Raji (cell line): ENCODE results near the gene TMEM43.

Experiments used
- POLR2A ChIP-seq: IDR thresholded peaks from 2 replicates; pipeline ENCODE4 v1.6.1; 2011; ENCODE audit warnings: low read depth, low read length, control low read depth; ENCODE audit not compliant: insufficient read depth

The TMEM43 gene

DNA sequence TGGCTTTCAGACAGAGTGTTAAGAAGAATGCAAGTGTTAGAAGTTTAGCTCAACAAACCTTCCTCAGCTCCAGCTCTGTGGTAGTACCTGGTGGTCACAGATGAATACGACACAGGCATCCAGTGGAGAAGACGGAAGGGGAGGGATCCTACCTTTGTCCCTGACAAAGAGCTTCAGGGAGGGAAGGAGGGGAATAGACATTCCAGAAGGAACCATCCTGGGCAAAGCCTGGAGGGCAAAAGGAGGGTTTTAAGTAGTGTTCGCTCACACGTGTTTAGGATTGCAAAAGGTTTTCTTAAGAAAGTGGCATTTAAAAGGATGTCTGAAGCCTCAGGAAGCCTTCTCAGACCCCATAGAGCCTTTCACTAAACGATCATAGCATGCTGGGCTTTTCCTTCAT is 3.0 kb upstream of the TMEM43 start:
- no peak for TF ChIP-seq POLR2A

DNA sequence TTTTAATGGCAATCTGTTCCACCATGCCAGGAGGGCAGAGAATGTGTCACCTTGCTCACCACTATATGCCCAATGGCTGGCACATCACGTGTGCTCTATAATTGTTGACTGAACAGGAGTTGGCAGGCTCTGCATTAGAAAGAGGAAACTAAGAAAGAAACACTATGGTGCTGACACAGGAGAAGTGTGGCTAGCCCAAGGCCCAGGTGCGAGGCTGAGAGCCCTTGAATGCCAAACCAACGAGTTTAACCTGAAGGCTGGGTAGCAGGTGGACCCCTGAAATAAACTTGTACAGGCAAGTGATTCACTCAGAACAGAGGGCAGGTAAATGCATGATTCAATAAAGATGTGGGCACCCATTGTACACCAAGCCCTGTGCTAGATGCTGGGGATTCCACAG is 2.6 kb upstream of the TMEM43 start:
- no peak for TF ChIP-seq POLR2A

DNA sequence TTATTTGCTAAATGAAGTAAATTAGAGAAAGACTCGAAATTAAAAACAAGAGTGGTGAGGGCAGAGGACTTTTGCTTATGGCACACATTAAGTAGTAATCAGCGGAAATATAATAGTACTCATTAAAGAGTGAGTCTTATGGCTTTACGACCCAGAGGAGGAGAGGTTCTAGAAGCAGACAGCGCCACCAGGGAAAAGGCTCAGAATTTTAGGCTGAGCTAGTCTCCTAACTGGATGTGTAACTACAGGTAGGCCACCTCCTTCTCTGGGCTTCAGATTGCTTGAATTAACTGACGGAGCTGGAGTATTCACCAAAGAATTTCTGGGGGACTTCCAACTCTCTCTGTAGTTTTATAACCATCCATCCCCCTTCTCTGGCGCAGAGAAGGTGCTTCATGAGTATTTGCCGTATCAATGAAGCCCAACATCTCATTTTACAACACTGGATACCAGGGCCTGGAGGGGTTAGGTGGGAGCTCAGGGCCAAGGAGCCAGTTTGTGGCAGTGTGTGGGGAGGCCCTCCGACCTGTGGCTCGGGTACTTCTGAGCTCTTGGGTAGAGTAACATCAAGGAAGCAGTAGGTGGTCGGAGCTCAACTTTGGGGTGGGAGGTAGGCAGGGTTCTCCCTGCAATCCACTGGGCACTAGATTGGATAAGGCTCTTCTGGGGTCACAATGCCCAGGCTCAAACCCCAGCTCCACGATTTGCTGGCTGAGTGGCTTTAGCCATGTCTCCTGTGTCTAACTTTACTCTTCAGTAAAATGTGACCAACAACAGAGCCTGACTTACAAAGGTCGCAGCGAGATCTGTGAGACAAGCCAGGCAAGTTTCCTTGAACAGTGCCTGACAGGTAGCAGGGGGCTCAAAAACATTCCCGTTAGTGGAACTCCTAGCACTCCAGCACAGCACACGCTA is 1.3 kb upstream of the TMEM43 start:
- no peak for TF ChIP-seq POLR2A

DNA sequence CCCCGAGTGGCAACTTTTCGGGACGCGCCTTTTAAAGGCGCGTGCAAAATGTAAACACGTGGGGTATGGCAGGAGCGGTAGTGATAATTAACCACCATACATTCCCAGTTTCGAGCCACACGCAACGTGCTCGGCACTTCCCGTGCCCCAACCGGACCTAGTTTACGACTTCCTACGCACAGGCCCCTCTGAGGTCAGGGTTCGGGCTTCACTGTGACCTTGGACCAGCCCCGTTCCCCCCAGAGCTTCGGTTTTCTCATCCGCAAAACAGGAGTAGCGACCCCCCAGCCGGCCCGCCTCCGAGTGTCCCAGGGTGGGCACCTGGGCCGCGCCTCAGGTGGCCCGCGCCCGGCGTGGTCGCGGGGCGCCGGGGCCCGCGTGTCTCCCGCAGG is 633 bp upstream of the TMEM43 start:
- peak; percentile 66; the same call in 1 of the 2 replicates for TF ChIP-seq POLR2A

DNA sequence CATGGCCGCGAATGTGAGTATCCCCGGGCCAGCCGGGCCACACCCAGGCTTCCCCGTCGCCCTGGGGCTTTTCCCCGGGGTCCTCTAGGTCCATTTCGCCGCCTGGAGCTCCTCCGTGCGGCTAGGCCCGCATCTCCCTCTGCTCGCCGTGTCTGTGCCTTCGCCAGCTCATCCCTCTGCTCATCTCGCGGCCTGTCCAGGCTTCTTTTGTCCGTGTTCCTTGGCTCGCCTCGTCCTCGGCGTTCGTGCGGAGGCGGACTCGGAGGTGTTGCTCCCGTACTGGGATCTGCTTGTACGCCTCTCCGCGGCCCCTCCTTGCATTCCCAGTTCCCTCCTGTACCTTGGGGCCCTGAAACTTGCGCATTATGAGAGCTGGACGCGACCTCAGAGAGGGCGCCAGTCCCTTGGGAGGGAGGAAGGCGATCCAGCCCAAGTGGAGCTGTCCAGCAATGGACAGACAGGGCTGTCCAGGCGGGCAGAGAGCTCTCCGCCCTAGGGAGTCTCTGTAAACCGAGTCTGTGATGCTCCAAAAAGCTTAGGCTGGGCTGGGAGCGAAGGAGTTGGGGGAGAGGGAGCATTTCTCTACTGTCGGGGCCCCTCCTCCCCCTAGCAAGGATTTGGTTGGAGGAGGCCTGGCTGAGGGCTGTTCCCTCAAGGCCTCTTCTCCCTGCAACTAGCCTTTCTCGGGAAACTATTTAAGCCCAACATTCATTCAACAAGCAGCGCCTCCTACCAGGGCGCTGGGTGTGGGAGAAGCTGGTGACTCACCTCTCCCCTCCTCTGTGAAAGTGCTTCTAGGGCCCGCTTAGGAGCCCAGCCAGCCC is 553 bp downstream of the TMEM43 start:
- TF ChIP-seq POLR2A = no peak

DNA sequence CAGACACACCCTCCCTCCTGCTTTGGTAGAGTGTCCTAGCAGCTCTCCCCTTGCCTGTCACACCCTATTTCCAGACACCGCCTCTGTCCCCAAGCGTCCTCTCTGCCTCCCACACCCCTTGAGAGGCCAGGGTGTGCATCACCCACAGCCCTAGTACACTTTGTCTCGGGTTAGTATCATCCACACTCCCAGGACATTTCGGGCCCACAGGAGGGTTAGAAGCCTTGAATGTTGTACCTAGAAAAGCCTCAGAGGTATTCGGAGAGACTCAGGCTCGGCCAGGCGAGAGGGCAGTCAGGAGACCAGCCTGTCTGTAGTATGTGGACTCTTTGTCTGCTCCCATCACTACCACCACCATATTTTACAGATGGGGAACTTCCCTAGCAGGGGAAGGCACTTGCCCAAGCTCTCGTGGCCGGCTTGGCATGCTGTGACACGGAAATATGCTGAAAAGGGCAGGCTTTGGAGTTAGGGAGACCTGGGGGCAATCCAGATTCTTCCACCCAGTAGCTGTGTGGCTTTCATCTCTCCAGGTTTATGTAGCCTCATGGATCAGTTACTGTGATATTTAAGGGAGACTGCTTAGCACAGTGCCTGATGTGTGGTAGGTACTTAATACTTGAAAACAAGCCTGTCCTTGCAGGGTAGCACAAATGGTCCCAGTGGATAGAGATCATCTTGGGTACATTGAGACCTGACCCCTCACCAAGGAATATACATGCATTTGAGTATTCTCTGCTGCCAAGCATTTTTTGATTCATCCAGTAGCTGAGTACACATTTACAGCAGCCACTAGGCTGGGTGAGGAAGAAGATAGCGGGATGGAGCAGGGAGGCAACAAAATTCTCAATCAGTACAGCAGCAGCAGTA is 1.4 kb downstream of the TMEM43 start:
- TF ChIP-seq POLR2A = no peak

DNA sequence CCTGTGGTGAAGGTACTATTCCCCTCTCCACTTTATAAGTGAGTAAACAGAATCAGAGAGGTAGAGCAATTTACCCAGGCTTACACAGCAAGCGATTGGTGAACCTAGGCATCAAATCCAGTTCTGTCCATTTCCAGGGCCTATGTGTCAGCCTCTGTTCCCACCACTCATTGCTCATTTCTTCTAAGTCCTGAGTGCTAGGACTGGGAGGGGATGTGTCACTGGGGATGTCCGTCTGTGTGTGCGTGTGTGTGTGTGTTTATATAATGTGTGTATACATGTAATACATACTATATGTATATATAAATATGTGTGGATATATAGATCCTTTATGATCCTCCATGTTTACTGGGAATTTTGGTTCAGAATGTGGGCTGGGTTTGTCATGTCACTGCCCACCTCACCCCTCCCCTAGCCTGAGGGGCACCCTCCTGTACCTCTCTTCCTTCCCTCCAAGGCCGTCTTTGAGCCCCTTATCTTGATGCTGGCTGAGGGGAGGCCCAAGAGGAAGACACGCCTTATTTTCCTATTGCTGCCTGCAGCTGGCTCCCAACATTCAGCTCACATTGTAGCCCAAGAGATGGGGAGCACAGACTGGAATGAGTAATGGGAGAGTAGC is 2.1 kb downstream of the TMEM43 start:
- no peak for TF ChIP-seq POLR2A

DNA sequence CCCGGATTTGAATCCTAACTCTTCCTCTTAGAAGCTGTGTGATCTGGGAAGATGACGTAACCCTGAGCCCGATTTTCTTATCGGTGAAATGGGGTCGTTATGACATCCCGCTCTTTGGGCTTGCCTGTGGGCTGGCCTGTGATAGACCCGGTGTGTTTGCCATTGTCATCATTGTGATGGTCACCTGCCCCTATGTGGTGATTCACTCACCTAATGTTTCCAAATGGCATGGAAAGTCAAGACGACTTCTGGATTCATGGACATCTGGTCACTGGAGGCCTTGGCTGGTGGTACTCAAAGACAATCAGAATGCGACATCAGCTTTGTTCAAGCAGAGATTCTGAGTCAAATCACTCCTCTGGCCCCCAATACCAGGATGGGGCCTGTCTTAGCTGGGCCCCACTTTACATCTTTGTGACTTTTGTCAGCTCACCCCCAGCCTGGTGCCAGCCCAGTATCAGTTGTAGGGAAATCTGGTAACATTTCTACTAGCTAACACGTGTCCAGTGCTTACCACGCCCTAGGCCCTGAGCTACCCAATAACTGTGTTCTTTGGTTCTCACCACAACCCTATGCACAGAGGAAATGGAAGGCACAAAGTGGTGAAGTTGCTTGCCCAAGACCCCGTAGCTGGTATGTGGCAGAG is 2.8 kb downstream of the TMEM43 start:
- no peak for TF ChIP-seq POLR2A

DNA sequence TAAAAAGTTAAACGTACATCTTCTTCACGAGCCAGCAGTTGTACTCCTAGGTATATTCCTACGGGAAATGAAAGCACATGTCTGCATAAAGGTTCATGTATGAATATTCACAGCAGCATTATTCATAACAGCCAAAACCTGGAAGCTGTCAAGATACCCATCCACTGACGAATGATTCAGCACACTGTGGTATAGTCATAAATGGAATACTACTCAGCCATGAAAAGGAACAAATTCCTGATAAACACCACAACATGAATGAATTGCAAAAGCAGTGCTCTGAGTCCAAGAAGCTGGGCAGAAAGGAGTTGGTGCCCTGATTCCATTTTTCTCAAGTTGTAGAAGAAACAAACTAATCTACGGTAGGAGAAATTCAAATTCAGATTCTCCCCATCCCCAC is 3.9 kb downstream of the TMEM43 start:
- TF ChIP-seq POLR2A = no peak

DNA sequence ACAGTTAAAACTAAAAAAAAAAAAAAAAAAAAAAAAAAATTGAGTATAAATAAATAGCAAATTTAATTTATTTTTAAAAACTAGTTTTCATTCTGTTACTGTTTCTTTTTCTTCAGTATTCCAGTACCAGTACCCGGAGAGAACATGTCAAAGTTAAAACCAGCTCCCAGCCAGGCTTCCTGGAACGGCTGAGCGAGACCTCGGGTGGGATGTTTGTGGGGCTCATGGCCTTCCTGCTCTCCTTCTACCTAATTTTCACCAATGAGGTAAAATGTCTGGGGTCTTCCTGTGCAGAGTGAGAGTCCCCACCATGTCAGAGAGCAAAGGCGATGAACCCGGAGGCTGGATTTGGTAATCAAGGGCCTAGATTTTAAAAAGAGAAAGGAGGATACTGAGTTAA is 4.4 kb downstream of the TMEM43 start:
- no peak for TF ChIP-seq POLR2A

DNA sequence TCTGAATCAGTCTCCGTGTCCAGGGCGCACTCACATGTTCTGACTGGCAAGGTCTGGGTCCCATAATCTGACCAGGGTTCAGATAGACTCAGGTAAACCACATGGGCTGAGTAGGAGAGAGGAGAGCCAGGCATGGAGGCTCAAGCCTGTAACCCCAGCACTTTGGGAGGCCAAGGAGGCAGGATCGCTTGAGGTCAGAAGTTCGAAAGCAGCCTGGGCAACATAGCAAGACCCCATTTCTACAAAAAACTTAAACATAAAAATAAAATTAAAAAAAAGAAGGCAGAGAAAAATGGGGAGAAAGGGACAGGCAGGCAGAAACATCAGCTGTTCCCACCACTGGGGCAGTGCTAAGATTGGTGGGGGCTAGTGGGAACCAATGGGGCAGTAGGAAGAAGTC is 5.4 kb downstream of the TMEM43 start:
- TF ChIP-seq POLR2A = no peak

DNA sequence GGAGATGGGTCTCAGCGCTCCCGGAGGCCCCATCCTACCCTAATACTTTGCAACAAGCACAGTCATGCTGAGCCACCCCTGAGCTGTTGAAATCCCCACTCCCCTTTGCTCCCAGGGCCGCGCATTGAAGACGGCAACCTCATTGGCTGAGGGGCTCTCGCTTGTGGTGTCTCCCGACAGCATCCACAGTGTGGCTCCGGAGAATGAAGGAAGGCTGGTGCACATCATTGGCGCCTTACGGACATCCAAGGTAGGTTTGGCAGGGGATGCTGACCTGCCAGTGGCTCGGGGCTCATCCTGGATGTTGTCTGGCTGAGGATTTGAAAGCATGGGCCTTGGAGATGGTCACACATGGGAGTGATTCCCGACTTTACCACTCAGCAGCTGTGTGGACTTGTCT is 5.9 kb downstream of the TMEM43 start:
- no peak for TF ChIP-seq POLR2A

DNA sequence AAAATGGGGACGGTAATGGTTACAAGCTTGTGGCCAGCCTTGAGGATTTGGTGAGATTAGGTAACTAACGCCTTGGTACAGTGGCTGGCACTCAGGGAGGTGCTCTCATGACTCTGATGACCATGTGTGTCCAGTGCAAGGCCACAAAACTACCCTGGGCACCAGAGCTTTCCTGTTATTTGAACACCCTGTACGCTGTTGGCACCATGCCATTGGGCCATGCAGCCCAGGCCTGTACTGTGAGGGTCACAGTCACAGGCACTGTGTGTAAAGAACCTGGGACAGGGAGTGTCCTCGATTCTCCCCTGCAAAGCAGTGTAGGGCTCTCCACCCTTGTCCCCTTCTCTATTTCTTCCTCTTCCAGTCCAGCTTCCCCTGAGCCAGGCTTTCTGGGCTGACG is 6.3 kb downstream of the TMEM43 start:
- TF ChIP-seq POLR2A = no peak

DNA sequence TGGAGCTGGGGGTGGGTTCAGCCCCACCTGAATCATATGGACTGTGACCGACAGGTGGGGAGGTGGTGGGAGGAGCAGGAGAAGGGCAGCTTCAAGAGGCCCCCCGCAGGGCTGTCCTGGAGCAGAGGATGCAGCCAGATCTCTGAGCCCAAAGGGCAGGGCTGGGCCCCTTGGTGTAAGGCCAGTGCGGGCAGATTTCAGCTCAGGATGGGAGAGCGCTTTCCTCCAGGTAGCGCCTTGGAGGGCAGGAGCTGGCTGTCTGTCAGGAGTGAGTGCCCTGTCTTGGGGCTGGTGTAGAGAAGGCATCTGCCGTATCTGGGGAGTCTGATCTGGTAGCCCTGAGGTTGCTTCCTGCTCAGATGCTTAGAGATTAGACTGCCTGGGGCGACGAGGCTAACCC is 7.3 kb downstream of the TMEM43 start:
- no peak for TF ChIP-seq POLR2A
